Right atrium auricular region (tissue), 2 donors: ENCODE results near the gene CEP170B. TPM values are rescaled to one million over a fixed set of nuclear protein-coding genes. Genes with fewer than 3 reads are reported as not detected.
"Not testable (repeated sequence)": the region's sequence is repeated elsewhere in the genome, so short reads cannot be mapped to it uniquely, and the experiment has no call there.

Source experiments
- DNase-seq: peaks from one replicate; pipeline ENCODE4 v3.0.0-alpha.2; 2019; ENCODE audit warnings: low spot score
- H3K27ac ChIP-seq, 2 donors: fragments of 200-600 bp; sonication (generic); 1 replicate in 1 of 2; 2 replicates in 1 of 2; pipeline ENCODE4 v1.5.1; 2016 to 2019
- H3K27me3 ChIP-seq, 2 donors: fragments of 200-600 bp; sonication (generic); one replicate each; pipeline versions ENCODE4 v1.5.1 to v1.6.0; 2017 to 2019
- H3K36me3 ChIP-seq: fragments of 200-600 bp; sonication (generic); one replicate; pipeline ENCODE4 v1.5.1; 2016
- H3K4me1 ChIP-seq, 2 donors: fragments of 200-600 bp; sonication (generic); one replicate each; pipeline versions ENCODE4 v1.5.1 to v1.6.0; 2017 to 2019
- H3K4me3 ChIP-seq, 2 donors: fragments of 200-600 bp; sonication (generic); 1 replicate in 1 of 2; 2 replicates in 1 of 2; pipeline ENCODE4 v1.5.1; 2017 to 2019; ENCODE audit warnings: mild to moderate bottlenecking in 1 of 2, moderate library complexity in 1 of 2
- H3K9me3 ChIP-seq, 2 donors: fragments of 200-600 bp; sonication (generic); one replicate each; pipeline ENCODE4 v1.5.1; 2019
- total RNA-seq, 2 donors: library from RNA; depleted of rRNA; stranded (reverse); fragments of >200 nt; gene quantifications; one replicate each; pipeline ENCODE4 v1.1.0, GENCODE V29; 2016
- TF ChIP-seq, protein P1 (sequence below), 2 donors: fragments of 200-600 bp; sonication (generic); IDR thresholded peaks; one replicate each; pipeline ENCODE4 v1.5.1; 2019; ENCODE audit warnings: antibody characterized with exemption in 2 of 2

CEP170B gene
- total RNA-seq, 2 donors from 2014 or later: 7.9 to 15.1 TPM

DNA sequence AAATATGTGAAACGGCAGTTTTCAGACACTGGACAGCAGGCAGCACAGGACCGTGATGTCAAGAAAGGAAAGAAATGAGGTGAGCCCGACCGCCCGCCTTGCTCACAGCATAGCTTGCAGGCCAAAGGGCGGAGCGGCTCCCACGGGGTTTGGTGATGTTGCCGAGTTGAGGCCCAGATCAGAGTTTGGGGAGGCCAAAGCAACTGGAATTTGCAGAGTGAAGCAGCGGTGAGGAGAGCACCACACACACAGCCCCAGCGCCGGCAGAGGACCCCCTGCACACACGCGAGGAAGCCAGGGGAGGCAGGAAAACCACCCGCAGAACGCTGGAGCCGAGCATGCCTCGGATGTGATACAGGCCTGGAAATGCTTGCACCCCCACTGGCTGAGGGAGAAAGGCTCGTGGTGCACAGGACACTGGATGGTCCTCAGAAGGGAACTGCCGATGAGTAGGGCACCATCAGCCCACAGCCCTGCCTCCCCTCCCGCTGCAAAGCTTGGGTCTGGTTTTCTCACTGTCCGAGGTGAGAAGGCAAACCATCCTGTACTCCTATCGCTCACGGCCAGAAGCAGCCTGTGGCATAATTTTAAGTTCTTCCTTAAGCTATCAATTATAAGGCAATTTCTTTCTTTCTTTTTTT, 33.9 kb downstream of the CEP170B start:
- no peak for DNase-seq
- TF ChIP-seq, protein P1, sequence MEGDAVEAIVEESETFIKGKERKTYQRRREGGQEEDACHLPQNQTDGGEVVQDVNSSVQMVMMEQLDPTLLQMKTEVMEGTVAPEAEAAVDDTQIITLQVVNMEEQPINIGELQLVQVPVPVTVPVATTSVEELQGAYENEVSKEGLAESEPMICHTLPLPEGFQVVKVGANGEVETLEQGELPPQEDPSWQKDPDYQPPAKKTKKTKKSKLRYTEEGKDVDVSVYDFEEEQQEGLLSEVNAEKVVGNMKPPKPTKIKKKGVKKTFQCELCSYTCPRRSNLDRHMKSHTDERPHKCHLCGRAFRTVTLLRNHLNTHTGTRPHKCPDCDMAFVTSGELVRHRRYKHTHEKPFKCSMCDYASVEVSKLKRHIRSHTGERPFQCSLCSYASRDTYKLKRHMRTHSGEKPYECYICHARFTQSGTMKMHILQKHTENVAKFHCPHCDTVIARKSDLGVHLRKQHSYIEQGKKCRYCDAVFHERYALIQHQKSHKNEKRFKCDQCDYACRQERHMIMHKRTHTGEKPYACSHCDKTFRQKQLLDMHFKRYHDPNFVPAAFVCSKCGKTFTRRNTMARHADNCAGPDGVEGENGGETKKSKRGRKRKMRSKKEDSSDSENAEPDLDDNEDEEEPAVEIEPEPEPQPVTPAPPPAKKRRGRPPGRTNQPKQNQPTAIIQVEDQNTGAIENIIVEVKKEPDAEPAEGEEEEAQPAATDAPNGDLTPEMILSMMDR (IDR thresholded peaks at IDR 0.05): no peak
- Histone ChIP-seq H3K4me3 (no peak overlapping the region), H3K4me1 (peaks cover 0 to 20% of the 10 kb centered on the region in 2 donors), H3K27ac (no peak overlapping the region), H3K36me3 (no peaks in the 10 kb centered on the region), H3K27me3 (no peaks in the 10 kb centered on the region), H3K9me3 (no peaks in the 10 kb centered on the region)

DNA sequence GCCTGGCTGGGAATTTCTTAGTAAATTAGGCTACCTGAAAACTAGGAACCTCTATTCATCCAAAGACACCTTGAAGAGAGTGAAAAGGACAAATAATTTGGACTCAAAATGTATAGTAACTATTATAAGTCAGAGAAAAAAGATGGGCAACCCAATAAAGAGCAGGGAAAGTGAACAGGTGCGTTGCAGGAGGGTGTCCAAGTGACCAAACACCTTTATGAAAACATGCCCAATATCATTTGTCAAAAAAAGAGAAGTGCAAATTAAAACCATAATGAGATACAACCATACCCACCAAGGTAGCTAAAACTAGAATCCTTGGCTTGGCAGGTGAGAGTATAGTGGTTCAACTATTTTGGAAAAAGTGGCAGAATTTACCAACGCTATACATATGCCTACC, 34.7 kb downstream of the CEP170B start:
- Histone ChIP-seq H3K36me3 (no peaks in the 10 kb centered on the region), H3K4me3 (no peak overlapping the region), H3K27me3 (no peaks in the 10 kb centered on the region), H3K27ac (no peak overlapping the region), H3K4me1 (peaks cover 0 to 12% of the 10 kb centered on the region in 2 donors), H3K9me3 (no peaks in the 10 kb centered on the region)
- DNase-seq: no peak
- TF ChIP-seq, protein P1 (IDR thresholded peaks at IDR 0.05): no peak

DNA sequence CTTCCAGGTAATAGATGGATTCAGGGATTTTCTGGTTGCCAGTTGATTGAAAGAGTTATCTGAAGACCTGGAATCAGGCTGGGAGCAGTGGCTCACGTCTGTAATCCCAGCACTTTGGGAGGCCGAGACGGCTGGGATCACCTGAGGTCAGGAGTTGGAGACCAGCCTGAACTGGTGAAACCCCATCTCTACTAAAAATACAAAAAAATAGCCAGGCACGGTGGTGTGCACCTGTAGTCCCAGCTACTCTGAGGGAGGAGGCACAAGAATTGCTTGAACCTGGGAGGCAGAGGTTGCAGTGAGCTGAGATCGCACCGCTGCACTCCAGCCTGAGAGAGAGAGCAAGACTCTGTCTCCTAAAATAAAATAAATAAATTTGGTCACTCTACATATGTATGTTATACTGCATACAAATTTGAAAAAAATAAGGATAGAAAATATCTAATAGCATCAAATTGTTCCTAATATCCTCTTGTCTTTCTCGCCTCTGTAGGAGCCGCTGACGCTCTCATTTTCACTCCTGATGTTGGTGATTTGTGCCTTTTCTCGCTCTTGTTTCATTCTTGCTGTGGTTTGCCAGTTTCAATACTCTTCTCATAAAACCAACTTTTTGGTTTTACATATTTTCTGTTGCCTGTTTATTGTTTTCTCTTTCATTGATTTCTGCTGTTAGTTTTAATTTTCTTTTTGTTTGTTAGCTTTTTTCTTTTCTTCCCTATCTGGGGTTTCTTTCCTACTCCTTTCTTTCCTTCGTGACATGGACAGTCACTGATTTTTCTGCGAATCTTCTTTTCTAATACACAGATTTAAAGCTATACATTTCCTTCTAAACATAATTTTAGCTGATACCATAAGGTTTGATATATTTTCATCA, 35.8 kb downstream of the CEP170B start:
- no peak for DNase-seq
- Histone ChIP-seq H3K27me3 (no peaks in the 10 kb centered on the region), H3K4me1 (peaks cover 0 to 1% of the 10 kb centered on the region in 2 donors), H3K36me3 (no peaks in the 10 kb centered on the region), H3K4me3 (no peak overlapping the region), H3K27ac (no peak overlapping the region), H3K9me3 (no peaks in the 10 kb centered on the region)
- TF ChIP-seq, protein P1 (IDR thresholded peaks at IDR 0.05): no peak

DNA sequence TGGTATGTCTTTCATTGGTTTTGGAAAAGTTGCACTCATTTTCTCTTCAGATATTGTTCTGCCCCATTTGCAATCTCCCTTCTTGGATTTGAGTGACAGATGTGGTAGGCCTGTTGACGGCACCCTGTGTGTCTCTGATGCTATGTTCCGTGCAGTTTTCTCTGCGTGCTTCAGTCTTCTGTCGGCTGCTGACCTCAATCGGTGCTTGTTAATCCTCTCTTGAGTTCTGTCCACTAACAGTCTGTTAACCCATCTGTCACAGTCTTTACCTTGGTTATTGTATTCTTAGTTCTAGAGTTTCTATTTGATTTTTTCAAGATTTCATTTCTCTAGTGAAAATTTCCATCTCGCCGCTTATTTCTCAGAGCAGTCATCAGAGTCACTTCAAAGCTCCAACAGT, 38.9 kb downstream of the CEP170B start:
- TF ChIP-seq, protein P1 (IDR thresholded peaks at IDR 0.05): no peak
- H3K4me3 ChIP-seq: no peak overlapping the region
- H3K36me3 ChIP-seq: no peaks in the 10 kb centered on the region
- DNase-seq: no peak
- H3K9me3 ChIP-seq: no peaks in the 10 kb centered on the region
- H3K4me1 ChIP-seq: no peaks in the 10 kb centered on the region
- no peak overlapping the region for H3K27ac ChIP-seq
- no peaks in the 10 kb centered on the region for H3K27me3 ChIP-seq

DNA sequence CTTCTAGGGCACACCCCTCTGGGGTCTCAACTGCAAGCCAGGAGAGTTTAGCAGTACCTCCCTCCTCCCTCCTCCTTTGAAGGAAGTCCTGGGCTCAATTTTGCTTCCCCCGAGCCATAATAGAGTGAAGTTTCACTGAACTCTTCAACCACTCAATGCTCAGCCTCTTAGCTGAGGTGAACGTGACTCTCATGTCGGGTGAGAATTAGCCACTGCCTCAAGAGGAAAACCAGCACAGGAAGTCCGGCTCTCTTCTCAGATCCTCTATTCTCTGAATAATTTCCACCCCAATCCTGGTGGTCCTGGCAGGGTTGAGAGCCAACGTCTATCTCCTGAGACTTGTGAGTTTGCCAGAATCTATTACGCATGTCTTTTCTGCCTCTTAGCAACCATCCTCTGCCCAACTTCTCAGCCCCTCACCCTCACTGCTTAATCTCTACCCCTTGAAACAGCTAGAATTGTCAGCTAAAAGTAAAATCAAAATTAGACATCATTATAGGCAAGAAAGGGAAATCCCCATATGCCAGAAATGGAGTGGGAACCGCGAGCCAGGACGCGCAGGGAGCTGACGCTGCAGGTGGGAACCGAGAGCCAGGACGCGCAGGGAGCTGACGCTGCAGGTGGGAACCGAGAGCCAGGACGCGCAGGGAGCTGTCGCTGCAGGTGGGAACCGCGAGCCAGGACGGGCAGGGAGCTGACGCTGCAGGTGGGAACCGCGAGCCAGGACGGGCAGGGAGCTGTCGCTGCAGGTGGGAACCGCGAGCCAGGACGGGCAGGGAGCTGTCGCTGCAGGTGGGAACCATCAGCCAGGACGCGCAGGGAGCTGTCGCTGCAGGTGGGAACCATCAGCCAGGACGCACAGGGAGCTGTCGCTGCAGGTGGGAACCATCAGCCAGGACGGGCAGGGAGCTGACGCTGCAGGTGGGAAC, 39.8 kb downstream of the CEP170B start:
- not testable (repeated sequence) for DNase-seq, H3K9me3 ChIP-seq, H3K27ac ChIP-seq, H3K27me3 ChIP-seq, H3K36me3 ChIP-seq, H3K4me1 ChIP-seq, H3K4me3 ChIP-seq

DNA sequence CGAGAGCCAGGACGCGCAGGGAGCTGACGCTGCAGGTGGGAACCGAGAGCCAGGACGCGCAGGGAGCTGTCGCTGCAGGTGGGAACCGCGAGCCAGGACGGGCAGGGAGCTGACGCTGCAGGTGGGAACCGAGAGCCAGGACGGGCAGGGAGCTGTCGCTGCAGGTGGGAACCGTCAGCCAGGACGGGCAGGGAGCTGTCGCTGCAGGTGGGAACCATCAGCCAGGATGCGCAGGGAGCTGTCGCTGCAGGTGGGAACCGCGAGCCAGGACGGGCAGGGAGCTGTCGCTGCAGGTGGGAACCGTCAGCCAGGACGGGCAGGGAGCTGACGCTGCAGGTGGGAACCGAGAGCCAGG, 40.5 kb downstream of the CEP170B start:
- H3K36me3 ChIP-seq, H3K27ac ChIP-seq, H3K9me3 ChIP-seq, H3K27me3 ChIP-seq, H3K4me1 ChIP-seq, H3K4me3 ChIP-seq, DNase-seq: not testable (repeated sequence)
